AG09309 (cell line): ENCODE measurements around the gene KAZN.

Source experiments
- DNase-seq: peaks from one replicate; pipeline ENCODE4 v3.0.0-alpha.2; 2010; ENCODE audit warnings: low read depth
- H3K4me3 ChIP-seq: 2 replicates; pipeline ENCODE4 v1.5.1; 2011; ENCODE audit warnings: mild to moderate bottlenecking, low read depth, low read length, moderate library complexity; ENCODE audit not compliant: control insufficient read depth
- CTCF ChIP-seq: IDR thresholded peaks from 2 replicates; pipeline ENCODE4 v1.5.1; 2011; ENCODE audit warnings: mild to moderate bottlenecking, low read depth, low read length, inconsistent platforms; ENCODE audit not compliant: insufficient read depth, control insufficient read depth; ENCODE audit errors: missing control alignments

The KAZN gene

GRCh38 chr1:14812189-14812588 is 213.7 kb downstream of the KAZN start:
- DNase-seq: no peak

GRCh38 chr1:14815175-14815877 is 216.8 kb downstream of the KAZN start:
- TF ChIP-seq CTCF: no peak
- DNase-seq: no peak
- H3K4me3 ChIP-seq: no peak overlapping the region

More at GRCh38 chr1:14812189-14812588, 213.7 kb downstream of the KAZN start:
- no peak overlapping the region for H3K4me3 ChIP-seq
- TF ChIP-seq CTCF: no peak

GRCh38 chr1:14817223-14818170 is 219.0 kb downstream of the KAZN start:
- DNase-seq: no peak
- H3K4me3 ChIP-seq: no peak overlapping the region
- TF ChIP-seq CTCF: no peak

DNA sequence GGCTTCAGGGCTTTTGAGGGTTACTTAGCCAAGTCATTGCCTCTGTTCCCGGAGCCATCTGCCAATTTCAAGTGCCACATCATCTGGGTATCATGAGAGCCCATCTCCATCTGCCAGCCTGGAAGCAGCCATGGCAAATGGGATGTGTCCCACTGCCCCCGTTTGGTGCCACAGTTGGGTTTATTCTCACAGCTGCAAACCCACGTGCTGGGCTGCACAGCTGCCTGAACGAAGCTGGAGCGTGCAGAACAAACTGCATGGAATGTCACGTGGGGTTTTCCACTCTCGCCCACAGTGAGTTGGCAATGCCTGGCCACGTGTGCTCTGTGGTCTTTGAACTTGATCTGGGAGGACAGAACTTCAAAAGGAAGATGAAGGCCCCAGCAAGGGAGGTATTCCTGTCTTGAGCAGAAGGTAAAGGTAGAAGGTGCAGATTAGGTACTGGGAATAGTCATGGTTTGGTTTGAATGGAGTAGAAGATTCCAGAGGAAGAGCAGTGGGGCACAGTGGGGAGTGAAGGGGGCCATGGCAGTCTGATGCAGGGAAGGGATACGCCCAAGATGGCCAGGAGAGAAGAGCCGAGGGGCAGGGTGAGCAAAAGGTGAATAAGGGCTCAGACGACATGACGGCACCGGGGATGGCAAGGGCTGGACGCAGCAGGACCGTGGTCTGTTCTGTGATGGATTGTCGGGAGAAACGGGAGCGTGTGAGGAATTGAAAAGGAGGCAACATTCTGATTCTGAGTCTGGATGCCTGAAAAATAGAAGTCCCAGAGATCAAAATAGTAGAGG is 222.0 kb downstream of the KAZN start:
- no peak for TF ChIP-seq CTCF
- no peak overlapping the region for H3K4me3 ChIP-seq

GRCh38 chr1:14822493-14822892 is 224.0 kb downstream of the KAZN start:
- no peak overlapping the region for H3K4me3 ChIP-seq
- no peak for TF ChIP-seq CTCF
- DNase-seq: peak; percentile 52

More for the DNA sequence above, 222.0 kb downstream of the KAZN start:
- DNase-seq: no peak

DNA sequence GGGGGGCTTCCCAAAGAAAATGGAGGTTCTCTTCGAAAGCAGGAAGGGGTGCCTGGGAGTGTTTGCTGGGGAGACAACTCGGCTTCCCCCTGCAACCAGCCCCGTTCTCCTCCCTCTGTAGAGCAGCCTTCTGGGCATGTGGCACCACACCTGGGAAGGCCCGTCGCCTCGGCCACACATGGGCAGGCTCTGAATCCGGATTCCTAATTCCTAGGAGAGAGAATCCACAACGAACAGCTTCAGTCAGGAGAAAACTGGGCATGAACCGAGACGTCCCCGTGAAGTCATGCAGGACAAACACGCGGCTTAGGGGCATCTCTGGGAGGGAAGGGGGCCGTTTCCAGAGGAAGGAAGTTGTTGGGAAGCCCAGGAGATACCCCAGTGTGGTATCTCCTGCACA is 224.5 kb downstream of the KAZN start:
- no peak for DNase-seq
- H3K4me3 ChIP-seq: no peak overlapping the region
- no peak for TF ChIP-seq CTCF
